Neural cell (in vitro differentiated cells): ENCODE measurements around the gene KLF12. TPM values are rescaled to one million over a fixed set of nuclear protein-coding genes. Genes with fewer than 3 reads are reported as not detected.

Source experiments
- H2AFZ ChIP-seq: fragments of 200-600, 300-800 bp; sonication (generic), shearing (Covaris generic); 2 replicates; pipeline ENCODE4 v1.6.0; 2014; ENCODE audit warnings: low read depth, mild to moderate bottlenecking, antibody characterized with exemption, low read length, moderate library complexity
- H3F3A ChIP-seq: fragments of 200-600 bp; shearing (Covaris generic); 2 replicates; pipeline ENCODE4 v1.6.1; 2016; ENCODE audit warnings: mild to moderate bottlenecking, moderate library complexity, mixed read lengths, antibody characterized with exemption, low read length; ENCODE audit not compliant: insufficient read depth, poor library complexity, severe bottlenecking
- H3K27ac ChIP-seq: fragments of 200-600, 300-800 bp; sonication (generic), shearing (Covaris generic); 2 replicates; pipeline ENCODE4 v1.5.1; 2014; ENCODE audit warnings: mild to moderate bottlenecking, low read length, moderate library complexity
- H3K27me3 ChIP-seq: fragments of 300-800, 200-600 bp; sonication (generic), shearing (Covaris generic); 2 replicates; pipeline ENCODE4 v1.6.0; 2014; ENCODE audit warnings: mild to moderate bottlenecking, low read depth, low read length, moderate library complexity; ENCODE audit not compliant: insufficient read depth
- H3K36me3 ChIP-seq: fragments of 300-800, 200-600 bp; sonication (generic), shearing (Covaris generic); 2 replicates; pipeline ENCODE4 v1.5.1; 2014; ENCODE audit warnings: mild to moderate bottlenecking, antibody characterized with exemption, low read length, moderate library complexity; ENCODE audit not compliant: insufficient read depth
- H3K4me2 ChIP-seq: fragments of 300-800, 200-600 bp; sonication (generic), shearing (Covaris generic); 2 replicates; pipeline ENCODE4 v1.6.0; 2014; ENCODE audit warnings: mild to moderate bottlenecking, low read length
- H3K4me3 ChIP-seq: fragments of 300-800, 200-600 bp; sonication (generic), shearing (Covaris generic); 2 replicates; pipeline ENCODE4 v1.5.1; 2014; ENCODE audit warnings: mild to moderate bottlenecking, low read length, moderate library complexity
- H3K79me2 ChIP-seq: fragments of 200-600 bp; shearing (Covaris generic); replicated peaks from 2 replicates; pipeline ENCODE4 v1.6.0; 2014; ENCODE audit warnings: mild to moderate bottlenecking, low read length, moderate library complexity; ENCODE audit not compliant: insufficient read depth
- H3K9ac ChIP-seq: fragments of 300-800, 200-600 bp; sonication (generic), shearing (Covaris generic); 2 replicates; pipeline ENCODE4 v1.6.1; 2016; ENCODE audit warnings: mild to moderate bottlenecking, low read length, mixed read lengths
- H3K9me2 ChIP-seq: fragments of 200-600 bp; shearing (Covaris generic); 2 replicates; pipeline ENCODE4 v1.6.1; 2016; ENCODE audit warnings: mild to moderate bottlenecking, low read length, mixed read lengths; ENCODE audit not compliant: insufficient read depth
- H3K9me3 ChIP-seq: fragments of 200-600, 300-800 bp; sonication (generic), shearing (Covaris generic); 2 replicates; pipeline ENCODE4 v1.6.1; 2016; ENCODE audit warnings: mild to moderate bottlenecking, mixed run types, low read length, moderate library complexity, mixed read lengths
- H4K20me1 ChIP-seq: fragments of 200-600 bp; shearing (Covaris generic); 2 replicates; pipeline ENCODE4 v1.6.1; 2016; ENCODE audit warnings: mild to moderate bottlenecking, mixed run types; ENCODE audit not compliant: insufficient read depth
- EP300 ChIP-seq: fragments of 450-650 bp; conservative IDR thresholded peaks from 2 replicates; pipeline ENCODE4 v1.6.1; 2014; ENCODE audit warnings: antibody characterized with exemption, mild to moderate bottlenecking, moderate library complexity; ENCODE audit not compliant: poor library complexity, severe bottlenecking
- EZH2 ChIP-seq: fragments of 200-600, 300-800 bp; shearing (Covaris generic), sonication (generic); IDR thresholded peaks from 2 replicates; pipeline ENCODE4 v1.6.1; 2014; ENCODE audit warnings: antibody characterized with exemption, low read length, borderline replicate concordance, mild to moderate bottlenecking; ENCODE audit not compliant: insufficient read depth, poor library complexity, severe bottlenecking
- MXI1 ChIP-seq: fragments of 450-650 bp; conservative IDR thresholded peaks from 2 replicates; pipeline ENCODE4 v1.6.1; 2014; ENCODE audit warnings: antibody characterized with exemption, mild to moderate bottlenecking; ENCODE audit not compliant: poor library complexity, severe bottlenecking
- POLR2AphosphoS5 ChIP-seq: IDR thresholded peaks from 2 replicates; pipeline ENCODE4 v1.6.1; 2012
- RAD21 ChIP-seq: fragments of 450-650 bp; conservative IDR thresholded peaks from 2 replicates; pipeline ENCODE4 v1.6.1; 2014; ENCODE audit warnings: antibody characterized with exemption, mild to moderate bottlenecking, moderate library complexity
- REST ChIP-seq: IDR thresholded peaks from 2 replicates; pipeline ENCODE4 v1.6.1; 2012; ENCODE audit warnings: borderline replicate concordance
- SMC3 ChIP-seq: fragments of 450-650 bp; conservative IDR thresholded peaks from 2 replicates; pipeline ENCODE4 v1.6.1; 2014; ENCODE audit warnings: antibody characterized with exemption, mild to moderate bottlenecking, moderate library complexity; ENCODE audit not compliant: poor library complexity
- TAF1 ChIP-seq: IDR thresholded peaks from 2 replicates; pipeline ENCODE4 v1.6.1; 2012; ENCODE audit warnings: low read depth
- polyA plus RNA-seq: library from polyadenylated mRNA; depleted of rRNA; stranded (reverse); fragments of >200 nt; gene quantifications from 2 replicates; pipeline ENCODE4 v1.2.3, GENCODE V29; 2014
- TF ChIP-seq, protein P1 (sequence below): fragments of 450-650 bp; IDR thresholded peaks from 2 replicates; pipeline ENCODE4 v1.5.1; 2014; ENCODE audit warnings: antibody characterized with exemption, mild to moderate bottlenecking, moderate library complexity; ENCODE audit not compliant: poor library complexity, severe bottlenecking

The KLF12 gene
- polyA plus RNA-seq, 1 donor from 2014 or later: 53.5 TPM

- H3K4me2 ChIP-seq: no peak overlapping the region
- peaks cover 91% of the 10 kb centered on the region for H3K79me2 ChIP-seq
- no peaks in the 10 kb centered on the region for H4K20me1 ChIP-seq
These were observed 20.0 kb downstream of the KLF12 start for GRCh38 chr13:74114202-74114601.

DNA sequence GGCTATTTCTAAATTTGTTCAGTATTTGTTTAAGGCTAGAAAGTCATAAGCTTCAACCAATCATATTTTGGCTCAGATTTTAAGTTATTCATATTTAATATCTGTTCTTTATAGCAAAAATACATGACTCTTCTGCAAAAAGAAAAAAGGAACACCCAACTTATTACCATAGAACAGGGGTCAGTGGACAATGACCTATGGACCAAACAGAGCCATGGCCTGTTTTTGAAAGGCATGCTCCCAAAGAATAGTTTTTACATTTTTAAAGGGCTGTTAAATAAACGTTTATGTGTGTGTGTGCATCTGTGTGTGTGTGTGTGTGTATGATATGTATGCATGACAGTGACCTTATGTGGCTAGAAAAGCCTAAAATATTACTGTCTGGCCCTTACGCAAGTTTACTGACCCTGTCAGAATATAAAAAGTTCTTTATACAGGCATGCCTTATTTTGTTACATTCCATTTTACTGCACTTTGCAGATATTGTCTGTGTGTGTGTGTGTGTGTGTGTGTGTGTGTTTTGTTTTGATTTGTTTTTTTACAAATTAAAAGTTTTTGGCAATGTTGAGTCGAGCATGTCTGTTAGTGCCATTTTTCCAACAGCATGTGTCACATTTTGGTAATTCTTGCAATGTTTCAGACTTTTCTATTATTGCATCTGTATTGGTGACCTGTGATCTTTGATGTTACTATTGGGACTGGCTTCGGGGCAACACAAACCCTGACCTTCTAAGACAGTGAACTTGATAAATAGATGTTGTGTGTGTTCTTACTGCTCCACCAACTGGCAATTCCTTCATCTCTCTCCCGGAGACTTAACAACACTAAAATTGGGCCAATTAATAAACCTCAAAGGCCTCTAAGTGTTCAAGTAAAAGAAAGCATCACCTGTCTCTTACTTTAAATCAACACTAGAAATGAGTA, 22.0 kb downstream of the KLF12 start:
- no peak overlapping the region for H3K4me2 ChIP-seq
- TF ChIP-seq EP300 (no peak), RAD21 (no peak), TAF1 (no peak), REST (no peak), POLR2AphosphoS5 (no peak), MXI1 (no peak), SMC3 (no peak), EZH2 (no peak)
- TF ChIP-seq, protein P1, sequence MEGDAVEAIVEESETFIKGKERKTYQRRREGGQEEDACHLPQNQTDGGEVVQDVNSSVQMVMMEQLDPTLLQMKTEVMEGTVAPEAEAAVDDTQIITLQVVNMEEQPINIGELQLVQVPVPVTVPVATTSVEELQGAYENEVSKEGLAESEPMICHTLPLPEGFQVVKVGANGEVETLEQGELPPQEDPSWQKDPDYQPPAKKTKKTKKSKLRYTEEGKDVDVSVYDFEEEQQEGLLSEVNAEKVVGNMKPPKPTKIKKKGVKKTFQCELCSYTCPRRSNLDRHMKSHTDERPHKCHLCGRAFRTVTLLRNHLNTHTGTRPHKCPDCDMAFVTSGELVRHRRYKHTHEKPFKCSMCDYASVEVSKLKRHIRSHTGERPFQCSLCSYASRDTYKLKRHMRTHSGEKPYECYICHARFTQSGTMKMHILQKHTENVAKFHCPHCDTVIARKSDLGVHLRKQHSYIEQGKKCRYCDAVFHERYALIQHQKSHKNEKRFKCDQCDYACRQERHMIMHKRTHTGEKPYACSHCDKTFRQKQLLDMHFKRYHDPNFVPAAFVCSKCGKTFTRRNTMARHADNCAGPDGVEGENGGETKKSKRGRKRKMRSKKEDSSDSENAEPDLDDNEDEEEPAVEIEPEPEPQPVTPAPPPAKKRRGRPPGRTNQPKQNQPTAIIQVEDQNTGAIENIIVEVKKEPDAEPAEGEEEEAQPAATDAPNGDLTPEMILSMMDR: no peak
- no peak overlapping the region for H3K27ac ChIP-seq
- H3K9ac ChIP-seq: no peak overlapping the region
- H3K9me3 ChIP-seq: no peaks in the 10 kb centered on the region
- no peak overlapping the region for H3K4me3 ChIP-seq
- H4K20me1 ChIP-seq: no peaks in the 10 kb centered on the region
- H3K36me3 ChIP-seq: no peaks in the 10 kb centered on the region
- H2AFZ ChIP-seq: no peak overlapping the region
- no peaks in the 10 kb centered on the region for H3F3A ChIP-seq
- no peaks in the 10 kb centered on the region for H3K27me3 ChIP-seq
- H3K9me2 ChIP-seq: no peaks in the 10 kb centered on the region
- H3K79me2 ChIP-seq: peaks cover 91% of the 10 kb centered on the region

More at GRCh38 chr13:74114202-74114601, 20.0 kb downstream of the KLF12 start:
- Histone ChIP-seq H3F3A (no peaks in the 10 kb centered on the region), H3K27ac (no peak overlapping the region), H2AFZ (no peak overlapping the region), H3K4me3 (no peak overlapping the region), H3K27me3 (no peaks in the 10 kb centered on the region), H3K9ac (no peak overlapping the region), H3K9me3 (no peaks in the 10 kb centered on the region), H3K36me3 (no peaks in the 10 kb centered on the region), H3K9me2 (no peaks in the 10 kb centered on the region)
- TF ChIP-seq SMC3: no peak
- TF ChIP-seq EP300: no peak
- TF ChIP-seq RAD21: no peak
- TF ChIP-seq REST: no peak
